ENCODE data around the gene RNF227.

DNA sequence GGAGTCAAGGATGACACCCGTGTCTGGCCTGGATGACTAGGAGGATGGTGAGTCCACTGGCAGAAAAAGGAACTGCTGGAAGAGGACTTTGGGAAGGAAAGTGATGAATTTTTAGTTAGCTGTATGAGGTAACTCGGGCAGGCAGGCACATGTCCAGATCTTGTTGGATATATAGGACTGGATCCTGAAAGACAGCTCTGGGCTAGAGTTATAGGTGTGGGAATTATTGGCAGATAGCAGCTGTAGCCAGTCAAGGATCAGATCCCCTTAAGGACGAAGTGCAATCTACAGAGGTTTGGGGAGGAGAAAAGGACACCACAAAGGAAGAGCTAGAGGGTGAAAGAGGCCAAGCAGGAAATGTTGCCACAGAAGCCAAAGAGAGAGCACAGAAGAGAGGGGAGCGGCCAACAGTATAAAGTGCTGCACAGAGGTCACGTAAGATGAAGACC is 48.2 kb downstream of the RNF227 start:
- TF ChIP-seq EGR1 (IDR thresholded peaks at IDR 0.05; ENCODE audit: borderline replicate concordance in 1 of 2, low read depth in 2 of 2, low read length in 2 of 2) = no peak
- no peak for TF ChIP-seq POLR2A (IDR thresholded peaks at IDR 0.05; ENCODE audit: low read depth, low read length)
- TF ChIP-seq POLR2AphosphoS2 (IDR thresholded peaks at IDR 0.05; ENCODE audit: low read depth, low read length) = no peak

Data from GM12878 (cell line).